Astrocyte (in vitro differentiated cells and primary cell): Measurements from ENCODE around the gene SRD5A1.

Experiments used
- EZH2 ChIP-seq: IDR thresholded peaks from 2 replicates; pipeline ENCODE4 v1.6.1; 2012; ENCODE audit warnings: mild to moderate bottlenecking, low read length, inconsistent platforms; ENCODE audit not compliant: insufficient read depth
- TF ChIP-seq, protein P1 (sequence below): IDR thresholded peaks from 2 replicates; pipeline ENCODE4 v1.5.1; 2011; ENCODE audit warnings: low read depth, mild to moderate bottlenecking, inconsistent platforms, low read length, moderate library complexity; ENCODE audit not compliant: insufficient read depth

DNA sequence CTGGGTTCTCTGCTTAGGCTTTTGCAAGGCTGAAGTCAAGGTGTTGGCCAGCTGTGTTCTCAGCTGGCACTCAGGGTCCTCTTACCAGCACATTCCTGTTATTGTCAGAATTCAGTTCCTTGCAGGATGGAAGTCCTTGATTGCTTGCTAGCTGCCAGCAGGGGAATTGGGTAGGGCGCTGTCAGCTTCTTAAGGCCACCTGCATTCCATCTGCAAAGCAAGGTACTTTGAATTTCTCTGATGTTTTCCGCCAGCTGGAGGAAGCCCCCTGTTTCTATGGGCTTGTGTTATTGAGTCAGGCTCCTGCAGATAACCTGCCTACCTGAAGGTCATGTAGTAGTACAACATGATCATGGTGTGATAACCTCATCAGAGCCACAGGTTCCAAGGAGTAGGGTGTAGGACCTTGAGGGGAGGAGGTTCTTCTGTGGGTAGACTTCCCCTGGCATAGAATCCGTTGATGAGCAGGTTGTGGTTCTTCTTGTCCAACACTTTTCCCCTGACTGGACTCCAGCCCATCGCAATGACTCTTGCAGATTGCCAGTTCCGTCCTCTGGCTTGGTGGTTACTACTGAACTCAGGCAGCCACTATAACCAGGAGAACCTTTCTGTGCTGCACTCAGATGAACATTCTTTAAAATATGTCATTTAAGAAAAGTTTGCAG lies 86.8 kb downstream of the SRD5A1 start:
- TF ChIP-seq, protein P1, sequence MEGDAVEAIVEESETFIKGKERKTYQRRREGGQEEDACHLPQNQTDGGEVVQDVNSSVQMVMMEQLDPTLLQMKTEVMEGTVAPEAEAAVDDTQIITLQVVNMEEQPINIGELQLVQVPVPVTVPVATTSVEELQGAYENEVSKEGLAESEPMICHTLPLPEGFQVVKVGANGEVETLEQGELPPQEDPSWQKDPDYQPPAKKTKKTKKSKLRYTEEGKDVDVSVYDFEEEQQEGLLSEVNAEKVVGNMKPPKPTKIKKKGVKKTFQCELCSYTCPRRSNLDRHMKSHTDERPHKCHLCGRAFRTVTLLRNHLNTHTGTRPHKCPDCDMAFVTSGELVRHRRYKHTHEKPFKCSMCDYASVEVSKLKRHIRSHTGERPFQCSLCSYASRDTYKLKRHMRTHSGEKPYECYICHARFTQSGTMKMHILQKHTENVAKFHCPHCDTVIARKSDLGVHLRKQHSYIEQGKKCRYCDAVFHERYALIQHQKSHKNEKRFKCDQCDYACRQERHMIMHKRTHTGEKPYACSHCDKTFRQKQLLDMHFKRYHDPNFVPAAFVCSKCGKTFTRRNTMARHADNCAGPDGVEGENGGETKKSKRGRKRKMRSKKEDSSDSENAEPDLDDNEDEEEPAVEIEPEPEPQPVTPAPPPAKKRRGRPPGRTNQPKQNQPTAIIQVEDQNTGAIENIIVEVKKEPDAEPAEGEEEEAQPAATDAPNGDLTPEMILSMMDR = no peak
- no peak for TF ChIP-seq EZH2
